ENCODE measurements around the gene SEMA5B. TPM values are rescaled to one million over a fixed set of nuclear protein-coding genes. Genes with fewer than 3 reads are reported as not detected.

SEMA5B gene
- total RNA-seq, 1 donor from 2014 or later: 1.1 TPM

DNA sequence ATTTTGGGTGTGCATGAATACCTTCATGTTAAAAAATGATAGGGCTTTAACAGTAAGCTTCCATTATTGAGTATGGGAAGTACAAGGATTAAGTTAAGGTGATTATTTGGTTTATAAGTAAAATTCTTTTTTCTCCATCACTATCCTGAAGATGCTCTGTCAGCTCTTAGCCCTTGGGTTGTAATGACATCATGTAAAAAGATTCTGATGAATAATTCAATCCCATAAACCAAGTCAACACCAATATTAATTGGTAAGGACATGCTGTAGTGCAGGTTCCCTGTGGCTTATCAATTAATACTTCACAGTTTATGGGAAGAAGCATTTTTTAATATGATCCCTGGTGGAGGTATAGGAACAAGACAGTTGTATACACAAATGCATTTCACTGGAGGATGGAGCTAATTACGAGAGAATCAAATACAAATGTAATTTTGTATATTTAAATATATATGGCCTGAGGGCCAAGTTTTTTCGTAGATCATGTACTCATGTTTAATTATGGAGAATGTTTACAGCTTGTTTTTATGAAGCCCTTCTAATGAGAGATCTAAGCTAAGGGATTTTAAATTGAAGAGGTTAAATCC, 145.1 kb downstream of the SEMA5B start:
- no peak overlapping the region for H3K27ac Mint-ChIP-seq (ENCODE audit: unreplicated experiment)
- H3K4me1 Mint-ChIP-seq (ENCODE audit: unreplicated experiment): no peaks in the 10 kb centered on the region
- DNase-seq (ENCODE audit: low spot score): no peak
- H3K27me3 Mint-ChIP-seq (ENCODE audit: unreplicated experiment): no peaks in the 10 kb centered on the region
- no peaks in the 10 kb centered on the region for H3K36me3 Mint-ChIP-seq (ENCODE audit: low read depth, unreplicated experiment)
- H3K9me3 Mint-ChIP-seq (ENCODE audit: unreplicated experiment): no peaks in the 10 kb centered on the region
- no peak overlapping the region for H3K4me3 Mint-ChIP-seq (ENCODE audit: unreplicated experiment)
- no peak for TF ChIP-seq CTCF (IDR thresholded peaks at IDR 0.05; ENCODE audit: unreplicated experiment)

- H3K9me3 Mint-ChIP-seq (ENCODE audit: unreplicated experiment): no peaks in the 10 kb centered on the region
Observed at GRCh38 chr3:122880624-122881023, 146.9 kb downstream of the SEMA5B start.

DNA sequence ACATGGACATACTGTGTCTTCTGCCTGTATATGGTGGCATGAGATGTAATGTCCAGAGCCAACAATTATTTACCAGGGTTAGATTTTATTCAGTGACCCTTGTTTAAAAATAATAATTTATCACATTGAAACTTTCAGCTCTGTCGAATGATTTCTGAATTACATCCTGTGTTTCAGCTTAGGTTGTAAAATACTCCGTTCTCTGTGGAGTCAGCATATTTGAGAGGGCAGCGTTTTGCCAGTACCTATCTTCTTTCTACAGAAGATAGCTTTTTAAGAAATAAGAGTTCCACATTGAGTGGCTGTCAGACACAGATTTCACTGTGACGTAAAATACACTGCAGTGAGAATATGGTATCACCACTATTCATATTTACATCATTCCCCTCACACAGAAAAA, 147.4 kb downstream of the SEMA5B start:
- no peak for TF ChIP-seq CTCF (IDR thresholded peaks at IDR 0.05; ENCODE audit: unreplicated experiment)
- H3K27ac Mint-ChIP-seq (ENCODE audit: unreplicated experiment): no peak overlapping the region
- H3K4me3 Mint-ChIP-seq (ENCODE audit: unreplicated experiment): no peak overlapping the region
- no peaks in the 10 kb centered on the region for H3K9me3 Mint-ChIP-seq (ENCODE audit: unreplicated experiment)
- peaks cover 3% of the 10 kb centered on the region for H3K4me1 Mint-ChIP-seq (ENCODE audit: unreplicated experiment)
- H3K36me3 Mint-ChIP-seq (ENCODE audit: low read depth, unreplicated experiment): no peaks in the 10 kb centered on the region
- no peaks in the 10 kb centered on the region for H3K27me3 Mint-ChIP-seq (ENCODE audit: unreplicated experiment)
- DNase-seq (ENCODE audit: low spot score): no peak

More at GRCh38 chr3:122880624-122881023, 146.9 kb downstream of the SEMA5B start:
- Mint-ChIP-seq H3K36me3 (ENCODE audit: low read depth, unreplicated experiment) (no peaks in the 10 kb centered on the region), H3K27ac (ENCODE audit: unreplicated experiment) (no peak overlapping the region), H3K4me3 (ENCODE audit: unreplicated experiment) (no peak overlapping the region), H3K27me3 (ENCODE audit: unreplicated experiment) (no peaks in the 10 kb centered on the region), H3K4me1 (ENCODE audit: unreplicated experiment) (peaks cover 3% of the 10 kb centered on the region)
- TF ChIP-seq CTCF (IDR thresholded peaks at IDR 0.05; ENCODE audit: unreplicated experiment): no peak
- DNase-seq (ENCODE audit: low spot score): no peak

GRCh38 chr3:122875547-122876127, 151.9 kb downstream of the SEMA5B start:
- no peak overlapping the region for H3K27ac Mint-ChIP-seq (ENCODE audit: unreplicated experiment)
- H3K4me3 Mint-ChIP-seq (ENCODE audit: unreplicated experiment): no peak overlapping the region
- TF ChIP-seq CTCF (IDR thresholded peaks at IDR 0.05; ENCODE audit: unreplicated experiment): no peak
- no peak for DNase-seq (ENCODE audit: low spot score)
- no peaks in the 10 kb centered on the region for H3K9me3 Mint-ChIP-seq (ENCODE audit: unreplicated experiment)
- no peaks in the 10 kb centered on the region for H3K36me3 Mint-ChIP-seq (ENCODE audit: low read depth, unreplicated experiment)
- no peaks in the 10 kb centered on the region for H3K27me3 Mint-ChIP-seq (ENCODE audit: unreplicated experiment)
- peaks cover 3% of the 10 kb centered on the region for H3K4me1 Mint-ChIP-seq (ENCODE audit: unreplicated experiment)

- no peak for TF ChIP-seq CTCF (IDR thresholded peaks at IDR 0.05; ENCODE audit: unreplicated experiment)
- no peak for DNase-seq (ENCODE audit: low spot score)
- peaks cover 3% of the 10 kb centered on the region for H3K4me1 Mint-ChIP-seq (ENCODE audit: unreplicated experiment)
- no peak overlapping the region for H3K27ac Mint-ChIP-seq (ENCODE audit: unreplicated experiment)
- no peaks in the 10 kb centered on the region for H3K27me3 Mint-ChIP-seq (ENCODE audit: unreplicated experiment)
- no peaks in the 10 kb centered on the region for H3K36me3 Mint-ChIP-seq (ENCODE audit: low read depth, unreplicated experiment)
- no peaks in the 10 kb centered on the region for H3K9me3 Mint-ChIP-seq (ENCODE audit: unreplicated experiment)
- H3K4me3 Mint-ChIP-seq (ENCODE audit: unreplicated experiment): no peak overlapping the region
Observed at GRCh38 chr3:122873741-122874515, 153.6 kb downstream of the SEMA5B start.
